Stimulated activated CD4-positive, alpha-beta T cell treated with anti-CD3 and anti-CD28 coated beads, Interleukin-4, amount 100 ng/mL, for 4 hours (primary cell): Measurements from ENCODE around the gene PLAU.
A peak's percentile ranks its signal among the peaks of the same experiment; 100 is the strongest.
"Not testable (repeated sequence)": the region's sequence is repeated elsewhere in the genome, so short reads cannot be mapped to it uniquely, and the experiment has no call there.

ENCODE experiments used
- DNase-seq, 2 experiments: peaks; one replicate each; pipeline ENCODE4 v3.0.0-alpha.2; 2020

PLAU gene

GRCh38 chr10:73955719-73956118 lies 44.8 kb downstream of the PLAU start:
- no peak for DNase-seq

- DNase-seq: peak in 1 of 2 experiments; percentile 5
Measured at GRCh38 chr10:73956476-73957359, 45.8 kb downstream of the PLAU start.

GRCh38 chr10:73959484-73960243 lies 48.7 kb downstream of the PLAU start:
- no peak for DNase-seq

GRCh38 chr10:73962386-73962785 lies 51.5 kb downstream of the PLAU start:
- no peak for DNase-seq

- not testable (repeated sequence) for DNase-seq
Measured at GRCh38 chr10:73963533-73963932, 52.6 kb downstream of the PLAU start.

- DNase-seq: no peak
Measured at GRCh38 chr10:73964743-73965142, 53.8 kb downstream of the PLAU start.

GRCh38 chr10:73965267-73965889 lies 54.4 kb downstream of the PLAU start:
- DNase-seq: not testable (repeated sequence)

GRCh38 chr10:73965890-73966768 lies 55.2 kb downstream of the PLAU start:
- DNase-seq: no peak

- no peak for DNase-seq
Measured at GRCh38 chr10:73967022-73967429, 56.1 kb downstream of the PLAU start.
